HL-60 (cell line): Measurements from ENCODE around the gene FRA10AC1.

ENCODE experiments used
- DNase-seq, 2 experiments: peaks; one replicate each; pipeline ENCODE4 v3.0.0-alpha.2; 2010 to 2020; ENCODE audit warnings: low read depth in 1 of 2, low spot score in 1 of 2
- H3K27ac ChIP-seq: fragments of 250-450 bp; sonication (Bioruptor Pico); replicated peaks from 2 replicates; pipeline ENCODE4 v1.5.1; 2020; ENCODE audit warnings: mild to moderate bottlenecking, moderate library complexity
- H3K27me3 ChIP-seq: fragments of 250-450 bp; sonication (Bioruptor Pico); 2 replicates; pipeline ENCODE4 v1.5.1; 2021; ENCODE audit warnings: mild to moderate bottlenecking, moderate library complexity; ENCODE audit not compliant: insufficient read depth, poor library complexity, severe bottlenecking
- H3K4me3 ChIP-seq: replicated peaks from 2 replicates; pipeline ENCODE4 v1.5.1; 2011; ENCODE audit warnings: mild to moderate bottlenecking, control low read depth, low read length; ENCODE audit not compliant: insufficient read depth
- GABPA ChIP-seq: IDR thresholded peaks from 2 replicates; pipeline ENCODE4 v1.6.1; 2012; ENCODE audit warnings: low read depth
- POLR2AphosphoS5 ChIP-seq: IDR thresholded peaks from 2 replicates; pipeline ENCODE4 v1.6.1; 2012; ENCODE audit warnings: low read depth
- SPI1 ChIP-seq: IDR thresholded peaks from 2 replicates; pipeline ENCODE4 v1.6.1; 2012; ENCODE audit warnings: low read depth, mild to moderate bottlenecking, borderline replicate concordance
- TF ChIP-seq, protein P1 (sequence below): IDR thresholded peaks from one replicate; pipeline ENCODE4 v1.5.1; 2011; ENCODE audit warnings: low read length, control low read depth, inconsistent platforms; ENCODE audit not compliant: insufficient read depth
- TF ChIP-seq, protein P2 (sequence below): IDR thresholded peaks from 2 replicates; pipeline ENCODE4 v1.6.1; 2012; ENCODE audit warnings: low read depth; ENCODE audit not compliant: insufficient replicate concordance

The FRA10AC1 gene

DNA sequence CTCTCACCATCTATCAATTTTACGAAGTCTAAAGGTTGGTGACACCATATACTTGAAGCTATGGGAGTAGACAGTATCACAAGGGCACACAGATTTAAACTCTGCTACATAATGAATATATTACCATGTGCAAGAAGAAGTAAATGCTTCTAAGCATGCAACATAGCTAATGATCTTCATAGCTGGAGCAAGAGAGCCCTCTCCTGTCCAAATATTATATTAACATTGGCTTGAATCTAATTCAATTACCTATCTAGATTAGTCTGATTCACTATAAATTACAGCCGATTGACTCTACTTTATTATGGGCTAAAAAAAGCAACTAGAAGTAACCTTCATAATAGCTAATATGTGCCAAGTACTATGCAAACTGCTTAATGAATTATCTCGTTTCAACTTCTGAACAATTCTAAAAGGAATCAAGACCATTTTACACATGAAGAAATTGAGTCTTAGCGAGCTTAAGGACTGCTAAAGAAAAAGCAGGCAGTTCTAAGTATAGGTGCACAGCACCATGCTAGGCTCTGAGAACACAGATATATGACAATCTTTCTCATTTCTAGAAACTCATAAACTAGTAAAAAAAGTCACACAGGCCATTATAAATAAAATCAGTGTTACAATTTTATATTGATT, 21.9 kb downstream of the FRA10AC1 start:
- Histone ChIP-seq H3K4me3 (no peak overlapping the region), H3K27me3 (no peaks in the 10 kb centered on the region), H3K27ac (no peak overlapping the region)
- peak in 1 of 2 experiments; percentile 25 for DNase-seq
- TF ChIP-seq POLR2AphosphoS5, result no peak
- TF ChIP-seq, protein P1, sequence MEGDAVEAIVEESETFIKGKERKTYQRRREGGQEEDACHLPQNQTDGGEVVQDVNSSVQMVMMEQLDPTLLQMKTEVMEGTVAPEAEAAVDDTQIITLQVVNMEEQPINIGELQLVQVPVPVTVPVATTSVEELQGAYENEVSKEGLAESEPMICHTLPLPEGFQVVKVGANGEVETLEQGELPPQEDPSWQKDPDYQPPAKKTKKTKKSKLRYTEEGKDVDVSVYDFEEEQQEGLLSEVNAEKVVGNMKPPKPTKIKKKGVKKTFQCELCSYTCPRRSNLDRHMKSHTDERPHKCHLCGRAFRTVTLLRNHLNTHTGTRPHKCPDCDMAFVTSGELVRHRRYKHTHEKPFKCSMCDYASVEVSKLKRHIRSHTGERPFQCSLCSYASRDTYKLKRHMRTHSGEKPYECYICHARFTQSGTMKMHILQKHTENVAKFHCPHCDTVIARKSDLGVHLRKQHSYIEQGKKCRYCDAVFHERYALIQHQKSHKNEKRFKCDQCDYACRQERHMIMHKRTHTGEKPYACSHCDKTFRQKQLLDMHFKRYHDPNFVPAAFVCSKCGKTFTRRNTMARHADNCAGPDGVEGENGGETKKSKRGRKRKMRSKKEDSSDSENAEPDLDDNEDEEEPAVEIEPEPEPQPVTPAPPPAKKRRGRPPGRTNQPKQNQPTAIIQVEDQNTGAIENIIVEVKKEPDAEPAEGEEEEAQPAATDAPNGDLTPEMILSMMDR, result peak; percentile 22

GRCh38 chr10:93678805-93679587, 23.4 kb downstream of the FRA10AC1 start:
- H3K4me3 ChIP-seq, result no peak overlapping the region
- TF ChIP-seq GABPA (no peak), SPI1 (no peak), POLR2AphosphoS5 (no peak)
- H3K27me3 ChIP-seq, result no peaks in the 10 kb centered on the region
- no peak for DNase-seq
- H3K27ac ChIP-seq, result no peak overlapping the region

- no peak for DNase-seq
- no peaks in the 10 kb centered on the region for H3K27me3 ChIP-seq
Observed at GRCh38 chr10:93678386-93678785, 24.0 kb downstream of the FRA10AC1 start.

GRCh38 chr10:93673791-93674190, 28.6 kb downstream of the FRA10AC1 start:
- no peak overlapping the region for H3K4me3 ChIP-seq
- no peak for DNase-seq
- no peaks in the 10 kb centered on the region for H3K27me3 ChIP-seq
- no peak overlapping the region for H3K27ac ChIP-seq
- TF ChIP-seq POLR2AphosphoS5, result no peak
- TF ChIP-seq SPI1, result no peak
- TF ChIP-seq, protein P1, result no peak
- TF ChIP-seq, protein P2, sequence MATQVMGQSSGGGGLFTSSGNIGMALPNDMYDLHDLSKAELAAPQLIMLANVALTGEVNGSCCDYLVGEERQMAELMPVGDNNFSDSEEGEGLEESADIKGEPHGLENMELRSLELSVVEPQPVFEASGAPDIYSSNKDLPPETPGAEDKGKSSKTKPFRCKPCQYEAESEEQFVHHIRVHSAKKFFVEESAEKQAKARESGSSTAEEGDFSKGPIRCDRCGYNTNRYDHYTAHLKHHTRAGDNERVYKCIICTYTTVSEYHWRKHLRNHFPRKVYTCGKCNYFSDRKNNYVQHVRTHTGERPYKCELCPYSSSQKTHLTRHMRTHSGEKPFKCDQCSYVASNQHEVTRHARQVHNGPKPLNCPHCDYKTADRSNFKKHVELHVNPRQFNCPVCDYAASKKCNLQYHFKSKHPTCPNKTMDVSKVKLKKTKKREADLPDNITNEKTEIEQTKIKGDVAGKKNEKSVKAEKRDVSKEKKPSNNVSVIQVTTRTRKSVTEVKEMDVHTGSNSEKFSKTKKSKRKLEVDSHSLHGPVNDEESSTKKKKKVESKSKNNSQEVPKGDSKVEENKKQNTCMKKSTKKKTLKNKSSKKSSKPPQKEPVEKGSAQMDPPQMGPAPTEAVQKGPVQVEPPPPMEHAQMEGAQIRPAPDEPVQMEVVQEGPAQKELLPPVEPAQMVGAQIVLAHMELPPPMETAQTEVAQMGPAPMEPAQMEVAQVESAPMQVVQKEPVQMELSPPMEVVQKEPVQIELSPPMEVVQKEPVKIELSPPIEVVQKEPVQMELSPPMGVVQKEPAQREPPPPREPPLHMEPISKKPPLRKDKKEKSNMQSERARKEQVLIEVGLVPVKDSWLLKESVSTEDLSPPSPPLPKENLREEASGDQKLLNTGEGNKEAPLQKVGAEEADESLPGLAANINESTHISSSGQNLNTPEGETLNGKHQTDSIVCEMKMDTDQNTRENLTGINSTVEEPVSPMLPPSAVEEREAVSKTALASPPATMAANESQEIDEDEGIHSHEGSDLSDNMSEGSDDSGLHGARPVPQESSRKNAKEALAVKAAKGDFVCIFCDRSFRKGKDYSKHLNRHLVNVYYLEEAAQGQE, result no peak
- no peak for TF ChIP-seq GABPA

More at GRCh38 chr10:93678386-93678785, 24.0 kb downstream of the FRA10AC1 start:
- Histone ChIP-seq H3K4me3 (no peak overlapping the region), H3K27ac (no peak overlapping the region)
- TF ChIP-seq, protein P1, result no peak
- TF ChIP-seq POLR2AphosphoS5 (no peak), GABPA (no peak), SPI1 (no peak)
- TF ChIP-seq, protein P2, result no peak
